ENCODE data around the gene POC1A. TPM values are rescaled to one million over a fixed set of nuclear protein-coding genes. Genes with fewer than 3 reads are reported as not detected.

POC1A gene
- total and polyA plus RNA-seq, 2 of the 4 experiments (the other 2 are of a cell fraction): 10.6 to 11.5 TPM

- Histone ChIP-seq H3K14ac (replicated peaks; ENCODE audit: low read depth, low read length) (peak overlapping the region; percentile 77), H4K5ac (ENCODE audit: low read depth, low read length) (peak overlapping the region; percentile 85; the same call in 1 of the 2 replicates), H3K27me3 (ENCODE audit: control insufficient read depth, insufficient read depth, low read length) (no peaks in the 10 kb centered on the region), H4K91ac (ENCODE audit: insufficient read depth, low read depth, low read length) (peak overlapping the region; percentile 31; the same call in 1 of the 2 replicates), H3K4me2 (ENCODE audit: low read depth, low read length) (no peak overlapping the region), H2BK5ac (ENCODE audit: low read depth, low read length, poor library complexity, severe bottlenecking) (peak overlapping the region; percentile 92), H3K4ac (ENCODE audit: low read depth, low read length) (peak overlapping the region; percentile 94), H2BK20ac (ENCODE audit: low read depth, low read length) (peak overlapping the region; percentile 17; the same call in 1 of the 2 replicates), H3K79me1 (ENCODE audit: low read depth in 1 of 2, low read length in 2 of 2) (peaks cover 8 to 48% of the 10 kb centered on the region in 2 experiments; a peak in 3 of 4 replicates), H2BK120ac (ENCODE audit: low read depth, low read length) (peak overlapping the region; percentile 93; the same call in 1 of the 2 replicates), H3K4me1 (ENCODE audit: control insufficient read depth, insufficient read depth, low read length) (peaks cover 42% of the 10 kb centered on the region), H3K4me3 (ENCODE audit: insufficient read depth, low read depth, low read length) (no peak overlapping the region), H4K20me1 (ENCODE audit: insufficient read depth, low read length) (peaks cover 4% of the 10 kb centered on the region; the same call in 1 of the 2 replicates), H3K9ac (ENCODE audit: low read depth, low read length) (no peak overlapping the region), H3K9me1 (ENCODE audit: insufficient read depth, low read length) (peaks cover 51% of the 10 kb centered on the region), H3K56ac (ENCODE audit: extremely low read depth, insufficient read depth, low read length) (no peak overlapping the region), H4K8ac (ENCODE audit: low read depth in 2 of 2, low read length in 2 of 2) (peak overlapping the region; percentile 78 to 90; a peak in 3 of 4 replicates), H2AK5ac (ENCODE audit: low read depth, low read length) (peak overlapping the region; percentile 82; the same call in 1 of the 2 replicates), H3K23ac (ENCODE audit: low read depth, low read length) (peak overlapping the region; percentile 46; the same call in 1 of the 2 replicates), H2AFZ (replicated peaks; ENCODE audit: low read length, poor library complexity) (peak overlapping the region; percentile 82), H3K36me3 (ENCODE audit: control insufficient read depth, insufficient read depth, low read length) (no peaks in the 10 kb centered on the region), H2BK15ac (ENCODE audit: low read depth, low read length) (peak overlapping the region; percentile 63; the same call in 1 of the 3 replicates), H3K18ac (ENCODE audit: low read depth, low read length) (no peak overlapping the region), H2AK9ac (replicated peaks; ENCODE audit: low read depth, low read length, poor library complexity) (peak overlapping the region; percentile 16), H3K27ac (ENCODE audit: insufficient read depth, low read length) (no peak overlapping the region), H3K9me3 (ENCODE audit: control insufficient read depth, insufficient read depth, low read length) (no peaks in the 10 kb centered on the region)
- 100% methylated on average over 1 of the region's 3 CpGs; no CpG with 5 or more reads in 1 of the 2 experiments for WGBS, 2 experiments (ENCODE audit: extremely low coverage in 2 of 2, insufficient read length in 1 of 2)
- ChIA-PET CTCF (interaction anchor here (0.5 to 1.1 kb wide), 2 partner anchors 8 to 114 kb away, joined by 3 to 5 read pairs; partner anchors contain the start of gene ABHD14B), POLR2A (ENCODE audit: unreplicated experiment) (interaction anchor here (0.6 kb wide), 1 partner anchor 52 kb away, joined by 3 read pairs; no protein-coding TSS in a partner anchor)
- in situ Hi-C loops (cut with MboI; ENCODE audit: low sequenced_read_pairs): no loop called here
- BruUV-seq (replicated peaks): no TSS peak
- TF ChIP-seq BHLHE40 (IDR thresholded peaks at IDR 0.05; ENCODE audit: low read depth, low read length) (no peak), RAD21 (IDR thresholded peaks at IDR 0.05; ENCODE audit: low read length) (no peak), MXI1 (IDR thresholded peaks at IDR 0.05; ENCODE audit: borderline replicate concordance, low read depth, low read length) (no peak), MAZ (IDR thresholded peaks at IDR 0.05; ENCODE audit: borderline replicate concordance, low read depth, low read length) (no peak), ELK1 (IDR thresholded peaks at IDR 0.05; ENCODE audit: borderline replicate concordance, low read depth, low read length) (no peak), USF2 (IDR thresholded peaks at IDR 0.05; ENCODE audit: low read depth, low read length) (no peak), MAFK (IDR thresholded peaks at IDR 0.05; ENCODE audit: low read depth, low read length) (no peak), CTCF (conservative IDR thresholded peaks at IDR 0.05; ENCODE audit: low read depth, low read length) (no peak)
- DNase-seq (no peak), ATAC-seq (ENCODE audit: low read depth) (no peak)
- dilution Hi-C loops (cut with HindIII; ENCODE audit: low sequenced_read_pairs, unreplicated experiment): no loop called here
- intact Hi-C loops (cut with micrococcal nuclease): no loop called here
Measured at GRCh38 chr3:52087731-52088130, 66.5 kb downstream of the POC1A start.

All from IMR-90 (cell line).